B cell (primary cell): ENCODE measurements around the gene RAB3C.

Experiments
- EZH2 ChIP-seq: IDR thresholded peaks from 2 replicates; pipeline ENCODE4 v1.6.1; 2012; ENCODE audit warnings: borderline replicate concordance, low read depth, mild to moderate bottlenecking, moderate library complexity, low read length; ENCODE audit not compliant: insufficient read depth, poor library complexity, severe bottlenecking
- TF ChIP-seq, protein P1 (sequence below): fragments of 200-600 bp; IDR thresholded peaks from one replicate; pipeline ENCODE4 v1.8.0; 2022; ENCODE audit warnings: antibody characterized with exemption, mild to moderate bottlenecking

DNA sequence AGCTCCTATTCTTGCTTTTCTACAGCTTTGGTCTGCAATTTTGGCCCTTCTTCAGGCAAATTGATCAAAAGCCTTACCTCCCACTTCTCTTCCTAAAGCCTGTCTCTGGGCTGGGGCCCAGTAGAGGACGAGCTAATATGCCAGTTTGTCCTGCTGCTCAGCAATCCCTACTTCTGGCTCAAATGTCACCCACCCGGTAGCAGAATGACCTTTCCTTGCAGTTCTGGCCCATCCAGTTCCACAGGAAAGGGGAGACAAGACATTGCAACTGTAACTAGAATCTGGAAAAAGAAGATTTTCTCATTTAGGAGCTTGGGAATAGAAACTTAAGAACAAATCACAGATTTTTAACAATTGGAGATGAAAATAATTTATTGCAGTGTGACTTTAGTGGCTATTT is 261.5 kb downstream of the RAB3C start:
- TF ChIP-seq, protein P1, sequence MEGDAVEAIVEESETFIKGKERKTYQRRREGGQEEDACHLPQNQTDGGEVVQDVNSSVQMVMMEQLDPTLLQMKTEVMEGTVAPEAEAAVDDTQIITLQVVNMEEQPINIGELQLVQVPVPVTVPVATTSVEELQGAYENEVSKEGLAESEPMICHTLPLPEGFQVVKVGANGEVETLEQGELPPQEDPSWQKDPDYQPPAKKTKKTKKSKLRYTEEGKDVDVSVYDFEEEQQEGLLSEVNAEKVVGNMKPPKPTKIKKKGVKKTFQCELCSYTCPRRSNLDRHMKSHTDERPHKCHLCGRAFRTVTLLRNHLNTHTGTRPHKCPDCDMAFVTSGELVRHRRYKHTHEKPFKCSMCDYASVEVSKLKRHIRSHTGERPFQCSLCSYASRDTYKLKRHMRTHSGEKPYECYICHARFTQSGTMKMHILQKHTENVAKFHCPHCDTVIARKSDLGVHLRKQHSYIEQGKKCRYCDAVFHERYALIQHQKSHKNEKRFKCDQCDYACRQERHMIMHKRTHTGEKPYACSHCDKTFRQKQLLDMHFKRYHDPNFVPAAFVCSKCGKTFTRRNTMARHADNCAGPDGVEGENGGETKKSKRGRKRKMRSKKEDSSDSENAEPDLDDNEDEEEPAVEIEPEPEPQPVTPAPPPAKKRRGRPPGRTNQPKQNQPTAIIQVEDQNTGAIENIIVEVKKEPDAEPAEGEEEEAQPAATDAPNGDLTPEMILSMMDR, result no peak
- no peak for TF ChIP-seq EZH2
